ENCODE measurements around the gene CREB1.

- TF ChIP-seq CTCF (IDR thresholded peaks at IDR 0.05) (no peak), POLR2A (IDR thresholded peaks at IDR 0.05) (no peak)
Observed at GRCh38 chr2:207593277-207593676, 63.5 kb downstream of the CREB1 start.
